NB4 (cell line): ENCODE measurements around the gene TRH.

Experiments used
- DNase-seq: peaks from one replicate; pipeline ENCODE4 v3.0.0; 2010; ENCODE audit warnings: low read depth
- H3K4me3 ChIP-seq: one replicate; pipeline ENCODE4 v1.5.1; 2011; ENCODE audit warnings: mild to moderate bottlenecking, low read depth, low read length, moderate library complexity
- CTCF ChIP-seq: IDR thresholded peaks from one replicate; pipeline ENCODE4 v1.5.1; 2012; ENCODE audit warnings: low read depth, low read length
- MAX ChIP-seq: IDR thresholded peaks from 2 replicates; pipeline ENCODE4 v1.6.1; 2011; ENCODE audit warnings: low read depth, low read length
- MYC ChIP-seq: IDR thresholded peaks from 2 replicates; pipeline ENCODE4 v1.6.1; 2011; ENCODE audit warnings: low read depth, low read length
- POLR2A ChIP-seq: IDR thresholded peaks from 2 replicates; pipeline ENCODE4 v1.6.1; 2011; ENCODE audit warnings: mild to moderate bottlenecking; ENCODE audit not compliant: insufficient read length; ENCODE audit errors: extremely low read depth

The TRH gene

GRCh38 chr3:129975705-129976048 lies 1.2 kb downstream of the TRH start:
- no peak overlapping the region for H3K4me3 ChIP-seq
- DNase-seq, result no peak
- no peak for TF ChIP-seq MYC
- TF ChIP-seq MAX, result no peak
- no peak for TF ChIP-seq CTCF
- TF ChIP-seq POLR2A, result no peak

- TF ChIP-seq POLR2A, result no peak
- TF ChIP-seq CTCF, result no peak
- no peak for TF ChIP-seq MAX
- no peak for TF ChIP-seq MYC
Measured at GRCh38 chr3:129976286-129976685, 1.8 kb downstream of the TRH start.

GRCh38 chr3:129978123-129978522 lies 3.6 kb downstream of the TRH start:
- no peak for DNase-seq
- H3K4me3 ChIP-seq, result no peak overlapping the region
- TF ChIP-seq MAX (no peak), POLR2A (no peak)

More at GRCh38 chr3:129976286-129976685, 1.8 kb downstream of the TRH start:
- no peak overlapping the region for H3K4me3 ChIP-seq
- DNase-seq, result no peak

- no peak overlapping the region for H3K4me3 ChIP-seq
- TF ChIP-seq MYC (no peak), POLR2A (no peak), CTCF (no peak), MAX (no peak)
- DNase-seq, result no peak
Measured at GRCh38 chr3:129979905-129980304, 5.4 kb downstream of the TRH start.

- no peak for DNase-seq
- TF ChIP-seq MAX (no peak), MYC (no peak), POLR2A (no peak), CTCF (no peak)
- H3K4me3 ChIP-seq, result no peak overlapping the region
Measured at GRCh38 chr3:129983561-129983960, 9.0 kb downstream of the TRH start.

- no peak for DNase-seq
- no peak for TF ChIP-seq MYC
- TF ChIP-seq CTCF, result no peak
- TF ChIP-seq POLR2A, result no peak
- no peak for TF ChIP-seq MAX
- no peak overlapping the region for H3K4me3 ChIP-seq
Measured at GRCh38 chr3:129984125-129984524, 9.6 kb downstream of the TRH start.
